GM21447 (cell line): ENCODE data around the gene CBY3.
"Not testable (repeated sequence)": the region's sequence is repeated elsewhere in the genome, so short reads cannot be mapped to it uniquely, and the experiment has no call there.

ENCODE experiments used
- ATAC-seq: cut with Tn5 transposase; IDR thresholded peaks from one replicate; pipeline ENCODE4 v1.9.1; 2021; ENCODE audit not compliant: unreplicated experiment

CBY3 gene

DNA sequence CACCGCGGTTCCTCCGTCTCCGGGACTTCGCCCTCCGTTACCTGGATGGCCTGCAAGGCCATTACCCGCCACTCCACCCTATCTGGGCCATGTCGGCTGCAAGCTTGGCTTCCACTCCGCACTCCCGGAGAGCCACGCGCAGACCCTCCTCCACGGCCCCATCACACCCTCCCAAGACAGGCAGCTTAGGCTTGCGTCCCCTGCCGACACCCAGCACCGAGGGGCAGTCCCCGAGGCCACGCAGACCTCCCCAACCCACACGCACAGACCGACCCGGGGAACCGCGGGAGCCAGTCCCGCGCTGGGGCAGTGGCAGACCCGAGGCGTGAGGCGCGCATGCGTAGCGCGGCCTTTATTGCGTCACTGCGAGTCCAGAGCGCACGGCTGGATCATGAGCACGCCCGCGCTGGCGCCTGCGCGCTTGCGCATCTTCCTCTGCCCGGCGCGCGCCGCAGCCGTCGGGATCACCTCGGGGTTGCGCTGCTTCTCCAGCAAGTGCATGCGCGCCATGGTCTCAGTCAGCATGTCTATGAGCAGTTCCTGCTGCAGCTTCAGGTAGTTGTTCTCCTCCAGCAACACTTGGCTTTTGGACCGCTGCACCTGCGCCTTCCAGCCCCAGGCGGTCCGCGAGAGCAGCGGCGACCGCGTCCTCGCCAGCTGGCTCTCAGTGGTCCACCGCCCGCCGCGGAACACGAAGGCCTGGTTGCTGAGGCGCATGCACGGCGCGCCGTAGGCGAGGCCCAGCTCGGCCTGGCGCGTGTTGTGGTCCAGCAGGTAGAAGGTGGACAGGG lies 2.4 kb downstream of the CBY3 start:
- ATAC-seq: peak; percentile 84

DNA sequence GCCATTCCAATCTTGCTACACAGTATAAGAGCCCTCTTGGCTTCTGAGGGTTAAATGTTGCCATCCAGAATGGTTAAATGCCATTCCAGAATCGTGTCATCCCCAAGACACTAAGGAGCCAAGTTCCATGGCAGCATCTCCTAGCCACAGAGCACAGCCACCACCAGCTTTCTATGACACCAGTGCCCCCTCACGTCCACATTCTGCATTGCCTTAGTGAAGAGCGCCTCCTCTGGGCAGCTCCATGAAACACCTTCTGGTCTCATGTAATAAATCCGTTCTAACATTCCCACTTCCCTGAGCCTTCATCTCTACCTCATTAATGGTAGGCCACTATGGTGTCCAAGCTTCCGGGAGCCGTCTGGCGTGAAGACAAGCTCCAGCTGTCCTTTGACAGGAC lies 12.4 kb downstream of the CBY3 start:
- peak; percentile 72 for ATAC-seq

DNA sequence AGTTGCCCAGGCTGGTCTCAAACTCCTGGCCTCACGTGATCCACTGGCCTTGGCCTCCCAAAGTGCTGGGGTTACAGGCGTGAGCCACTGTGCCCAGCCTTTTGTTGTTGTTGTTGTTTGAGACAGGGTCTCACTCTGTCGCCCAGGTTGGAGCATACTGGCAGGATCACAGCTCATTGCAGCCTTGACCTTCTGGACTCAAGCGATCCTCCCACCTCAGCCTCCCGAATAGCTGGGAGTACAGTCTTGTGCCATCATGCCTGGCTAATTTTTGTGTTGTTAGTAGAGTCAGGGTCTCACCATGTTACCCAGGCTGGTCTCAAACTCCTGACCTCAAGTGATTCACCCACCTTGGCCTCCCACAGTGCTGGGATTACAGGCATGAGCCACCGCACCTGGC lies 19.2 kb downstream of the CBY3 start:
- not testable (repeated sequence) for ATAC-seq

DNA sequence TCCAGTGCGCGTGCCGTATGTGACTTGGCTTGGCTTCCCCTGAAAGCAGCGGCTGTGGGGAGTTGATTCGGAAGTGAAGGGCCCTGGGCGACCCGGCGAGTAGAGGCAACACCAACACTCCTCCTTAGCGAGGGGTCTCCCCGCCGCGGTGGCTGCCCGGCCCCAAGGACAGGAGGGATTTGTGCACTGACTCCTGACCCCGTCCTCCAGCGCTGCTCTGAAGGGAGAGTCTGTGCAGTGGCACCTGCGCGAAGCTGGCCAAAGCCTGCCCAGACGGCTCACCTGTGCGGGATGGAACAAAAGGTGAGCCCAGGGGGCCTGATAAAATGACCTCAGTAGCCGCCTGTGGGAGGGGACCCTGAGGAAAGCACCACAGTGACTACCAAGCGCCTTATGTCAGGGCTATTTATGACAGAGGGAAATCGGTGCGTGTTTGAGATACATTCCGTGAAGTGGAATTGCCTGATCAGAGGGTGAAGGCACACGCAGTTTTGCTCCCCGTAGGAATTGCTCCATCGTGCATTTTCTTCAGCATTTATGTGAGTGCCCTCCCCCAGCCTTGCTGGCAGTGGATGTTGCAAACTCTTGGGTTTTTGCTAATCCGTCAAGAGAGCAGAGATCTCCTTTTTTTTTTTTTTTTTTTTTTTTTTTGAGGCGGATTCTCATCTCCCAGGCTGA lies 22.5 kb downstream of the CBY3 start:
- ATAC-seq: peak; percentile 23

DNA sequence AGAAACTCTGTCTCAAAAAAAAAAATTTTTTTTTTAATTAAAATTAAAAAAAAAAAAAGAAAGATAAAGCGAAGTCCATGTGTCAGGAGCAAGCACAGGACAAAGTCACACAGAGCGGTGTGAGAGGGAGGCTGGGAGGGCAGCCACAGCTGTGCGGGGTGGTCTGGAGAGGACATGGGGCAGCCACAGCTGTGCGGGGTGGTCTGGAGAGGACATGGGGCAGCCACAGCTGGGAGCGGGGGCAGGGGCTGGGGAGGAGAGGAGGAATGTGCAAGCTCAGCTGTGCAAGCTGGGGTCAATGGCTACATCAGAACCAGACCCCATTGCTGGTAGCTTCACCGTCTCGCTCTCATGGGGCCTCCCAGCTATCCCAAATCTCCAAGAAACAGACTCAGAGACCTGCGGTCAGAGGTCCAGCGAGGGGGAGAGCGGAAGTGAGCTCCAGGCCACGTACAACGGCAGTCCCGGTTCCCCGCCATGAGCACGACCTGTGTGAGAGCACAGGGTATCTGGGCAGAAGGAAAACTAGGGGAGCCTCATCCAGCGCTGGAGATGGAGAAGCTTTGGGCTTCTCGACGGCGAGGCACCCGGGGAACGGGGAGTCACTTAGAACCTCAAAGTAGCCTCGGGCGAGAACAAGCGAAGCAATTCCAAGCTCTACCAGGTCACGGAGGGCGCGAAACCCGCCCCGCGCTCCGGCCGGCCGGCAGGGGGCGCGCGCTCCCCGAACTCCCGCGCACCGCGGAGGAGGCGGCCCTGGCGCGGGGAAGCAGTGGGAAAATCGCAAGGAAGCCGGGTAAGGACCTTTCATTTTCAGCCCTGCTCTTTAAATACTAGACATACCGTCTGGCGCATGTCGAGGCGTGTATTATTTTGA lies 23.3 kb downstream of the CBY3 start:
- peak; percentile 78 for ATAC-seq

DNA sequence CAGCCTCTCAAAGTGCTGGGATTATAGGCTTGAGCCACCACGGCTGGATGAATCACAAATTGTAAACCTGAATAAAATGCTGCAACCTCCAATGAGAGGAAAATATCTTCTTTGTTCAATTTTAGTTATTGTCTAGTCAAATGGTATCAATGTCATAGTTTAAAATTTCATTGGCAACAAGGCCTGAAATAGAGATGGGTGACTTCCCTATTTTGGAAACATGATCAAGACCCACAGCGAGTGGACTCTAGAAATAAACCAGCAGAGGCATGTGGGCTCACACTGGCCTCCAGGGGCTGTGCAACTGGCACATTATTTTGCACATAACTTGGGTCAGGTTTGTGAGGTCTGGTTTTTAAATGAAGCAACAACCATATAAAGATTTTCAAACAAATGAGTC lies 27.7 kb downstream of the CBY3 start:
- not testable (repeated sequence) for ATAC-seq

DNA sequence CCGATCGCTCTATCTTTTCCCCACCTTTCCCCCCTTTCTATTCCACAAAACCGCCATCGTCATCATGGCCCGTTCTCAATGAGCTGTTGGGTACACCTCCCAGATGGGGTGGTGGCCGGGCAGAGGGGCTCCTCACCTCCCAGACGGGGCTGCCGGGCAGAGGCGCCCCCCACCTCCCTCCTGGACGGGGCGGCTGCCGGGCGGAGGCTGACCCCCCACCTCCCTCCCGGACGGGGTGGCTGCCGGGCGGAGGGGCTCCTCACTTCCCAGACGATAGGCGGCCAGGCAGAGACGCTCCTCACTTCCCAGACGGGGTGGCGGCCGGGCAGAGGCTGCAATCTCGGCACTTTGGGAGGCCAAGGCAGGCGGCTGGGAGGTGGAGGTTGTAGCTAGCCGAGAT lies 30.6 kb downstream of the CBY3 start:
- not testable (repeated sequence) for ATAC-seq

DNA sequence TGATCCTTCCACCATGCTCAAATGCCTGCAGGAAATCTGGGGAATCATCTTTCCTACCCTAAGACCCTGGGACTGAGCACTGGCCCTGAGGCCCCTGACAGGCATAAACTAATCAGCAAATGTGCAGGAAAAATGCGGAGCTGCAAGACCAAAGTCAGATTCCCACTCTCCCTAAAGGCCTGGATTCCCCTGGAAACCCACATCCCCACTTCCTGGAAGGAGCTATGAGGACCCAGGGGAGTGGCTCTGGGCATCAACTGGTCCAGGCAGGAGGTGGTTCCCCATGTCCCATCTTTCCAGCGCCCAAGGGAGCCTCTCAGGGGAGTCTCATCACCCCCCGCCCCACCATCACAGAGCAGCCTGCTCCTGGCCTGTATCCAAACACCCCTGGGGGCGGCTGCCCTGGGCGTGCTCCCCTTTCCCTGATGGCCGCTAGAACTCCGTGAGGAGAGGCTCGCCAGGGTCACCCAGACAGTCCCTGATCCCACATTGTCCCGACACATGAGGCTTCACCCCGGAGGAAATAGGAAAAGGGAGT lies 31.6 kb downstream of the CBY3 start:
- not testable (repeated sequence) for ATAC-seq

DNA sequence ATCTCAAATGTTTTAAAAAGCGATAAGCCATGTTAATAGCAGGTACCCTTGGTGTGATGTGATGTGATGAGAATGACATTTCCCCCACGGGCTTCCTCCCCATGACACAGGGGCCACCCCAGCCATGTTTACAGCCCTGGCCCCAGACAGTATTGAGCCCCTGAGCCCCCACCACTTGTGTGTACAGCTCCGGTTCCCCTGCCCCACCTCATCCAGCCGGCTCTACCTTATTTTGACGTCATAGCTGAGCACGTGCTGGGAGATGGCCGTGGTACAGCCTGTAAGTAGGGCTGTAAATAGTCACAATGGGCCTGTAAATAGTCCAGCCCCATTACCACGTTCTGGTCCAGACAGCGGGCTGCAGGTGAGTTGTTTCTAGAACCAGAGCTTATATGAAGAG lies 32.4 kb downstream of the CBY3 start:
- ATAC-seq: no peak

DNA sequence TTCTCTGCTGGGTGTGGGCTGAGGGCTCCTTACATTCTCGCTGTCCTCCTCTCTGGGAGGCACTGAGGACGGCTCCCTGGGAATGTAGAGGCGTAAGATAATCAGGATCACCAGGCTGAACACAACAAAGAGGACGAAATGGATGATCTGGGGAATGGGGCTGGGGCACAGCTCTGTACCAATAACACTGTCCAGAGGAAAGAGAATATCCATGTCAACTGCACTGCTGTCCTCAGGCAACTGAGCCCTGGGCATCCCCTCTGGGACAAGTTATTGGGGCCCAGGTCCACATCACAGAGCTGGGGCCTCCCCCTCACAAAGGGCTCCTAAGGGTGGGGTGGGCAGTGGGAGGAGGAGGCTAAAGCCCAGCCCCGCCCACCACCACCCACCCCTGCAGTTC lies 36.1 kb downstream of the CBY3 start:
- not testable (repeated sequence) for ATAC-seq

DNA sequence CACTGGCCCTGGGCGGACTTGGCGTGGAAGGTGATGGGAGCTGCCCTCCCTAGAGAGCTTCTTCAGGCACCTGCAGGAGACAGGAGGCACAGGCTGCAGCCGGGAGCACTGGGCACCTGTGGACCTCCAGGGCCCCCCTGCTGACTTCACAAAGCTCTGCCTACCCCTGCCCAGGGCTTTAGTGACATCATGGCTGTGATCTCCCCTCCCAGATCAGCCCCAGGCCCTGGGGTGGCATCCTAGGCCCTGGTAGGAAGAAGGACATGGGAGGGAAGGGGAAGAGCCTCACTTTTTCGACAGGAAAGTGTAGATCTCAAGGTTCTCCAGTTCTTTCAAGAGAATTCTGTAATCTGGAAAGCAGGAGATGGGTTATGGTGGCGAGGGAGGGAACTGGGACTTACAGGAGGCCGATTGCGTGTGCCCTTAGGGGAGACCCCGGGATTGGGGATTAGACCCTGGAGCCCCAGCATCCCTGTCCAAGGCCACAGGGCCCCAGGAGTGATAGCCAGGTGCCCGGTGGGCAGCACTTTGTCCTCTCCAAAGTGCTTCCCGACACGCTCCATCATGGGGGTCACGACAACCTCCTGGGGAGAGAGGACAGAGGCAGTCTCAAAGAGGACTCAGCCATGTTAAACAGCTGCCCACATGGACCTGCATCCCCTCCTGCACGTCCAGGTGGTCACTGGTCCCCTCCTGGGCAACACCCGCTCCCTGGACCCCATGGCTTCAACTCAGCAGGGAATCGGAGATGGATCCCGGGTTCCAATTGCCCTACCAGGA lies 37.5 kb downstream of the CBY3 start:
- not testable (repeated sequence) for ATAC-seq

DNA sequence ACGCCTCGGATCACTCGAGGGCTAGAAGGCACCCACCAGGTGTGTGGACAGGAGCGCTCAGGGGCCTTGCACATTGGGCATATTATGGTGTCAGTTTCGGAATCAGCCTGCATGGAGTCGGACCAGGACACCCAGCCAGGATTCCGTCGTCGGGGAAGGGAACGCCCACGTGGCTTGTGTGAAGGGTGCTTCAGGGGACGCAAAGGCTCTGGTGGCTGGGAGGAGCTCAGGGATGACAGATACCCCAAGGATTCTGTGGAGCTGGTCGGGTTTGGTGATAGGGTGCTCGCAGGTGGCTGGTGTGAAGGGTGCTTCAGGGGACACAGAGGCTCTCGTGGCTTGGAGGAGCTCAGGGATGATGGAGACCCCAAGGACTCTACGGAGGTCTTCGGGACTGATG lies 38.2 kb downstream of the CBY3 start:
- ATAC-seq: not testable (repeated sequence)

DNA sequence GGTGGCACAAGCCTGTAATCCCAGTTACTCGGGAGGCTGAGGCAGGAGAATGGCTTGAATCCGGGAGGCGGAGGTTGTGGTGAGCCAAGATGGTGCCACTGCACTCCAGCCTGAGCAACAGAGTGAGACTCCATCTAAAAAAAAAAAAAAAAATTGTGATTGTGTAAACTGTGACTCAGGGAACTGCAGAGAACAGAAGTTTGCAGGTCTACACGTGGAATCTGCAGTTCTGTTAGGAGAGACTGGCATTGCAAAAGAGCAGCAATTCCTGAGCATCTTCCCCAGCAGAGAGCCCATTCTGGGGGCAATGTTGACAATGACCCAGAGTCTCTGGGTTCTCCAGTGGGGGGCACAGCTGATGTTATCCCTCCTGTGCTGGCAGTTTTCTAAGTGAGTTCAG lies 39.1 kb downstream of the CBY3 start:
- ATAC-seq: not testable (repeated sequence)

DNA sequence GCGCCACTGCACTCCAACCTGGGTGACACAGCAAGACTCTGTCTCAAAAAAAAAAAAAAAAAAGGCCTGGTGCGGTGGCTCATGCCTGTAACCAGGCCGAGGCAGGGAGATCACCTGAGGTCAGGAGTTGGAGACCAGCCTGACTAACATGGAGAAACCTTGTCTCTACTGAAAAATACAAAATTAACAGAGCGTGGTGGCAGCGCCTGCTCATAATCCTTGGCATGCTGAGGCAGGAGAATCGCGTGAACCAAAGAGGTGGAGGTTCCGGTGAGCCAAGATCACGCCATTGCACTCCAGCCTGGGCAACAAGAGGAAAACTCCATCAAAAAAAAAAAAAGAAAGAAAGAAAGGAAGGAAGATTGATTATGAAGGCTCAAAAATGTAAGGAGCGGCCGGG lies 41.5 kb downstream of the CBY3 start:
- ATAC-seq: not testable (repeated sequence)

DNA sequence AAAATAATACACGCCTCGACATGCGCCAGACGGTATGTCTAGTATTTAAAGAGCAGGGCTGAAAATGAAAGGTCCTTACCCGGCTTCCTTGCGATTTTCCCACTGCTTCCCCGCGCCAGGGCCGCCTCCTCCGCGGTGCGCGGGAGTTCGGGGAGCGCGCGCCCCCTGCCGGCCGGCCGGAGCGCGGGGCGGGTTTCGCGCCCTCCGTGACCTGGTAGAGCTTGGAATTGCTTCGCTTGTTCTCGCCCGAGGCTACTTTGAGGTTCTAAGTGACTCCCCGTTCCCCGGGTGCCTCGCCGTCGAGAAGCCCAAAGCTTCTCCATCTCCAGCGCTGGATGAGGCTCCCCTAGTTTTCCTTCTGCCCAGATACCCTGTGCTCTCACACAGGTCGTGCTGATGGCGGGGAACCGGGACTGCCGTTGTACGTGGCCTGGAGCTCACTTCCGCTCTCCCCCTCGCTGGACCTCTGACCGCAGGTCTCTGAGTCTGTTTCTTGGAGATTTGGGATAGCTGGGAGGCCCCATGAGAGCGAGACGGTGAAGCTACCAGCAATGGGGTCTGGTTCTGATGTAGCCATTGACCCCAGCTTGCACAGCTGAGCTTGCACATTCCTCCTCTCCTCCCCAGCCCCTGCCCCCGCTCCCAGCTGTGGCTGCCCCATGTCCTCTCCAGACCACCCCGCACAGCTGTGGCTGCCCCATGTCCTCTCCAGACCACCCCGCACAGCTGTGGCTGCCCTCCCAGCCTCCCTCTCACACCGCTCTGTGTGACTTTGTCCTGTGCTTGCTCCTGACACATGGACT lies 46.3 kb downstream of the CBY3 start:
- ATAC-seq: peak; percentile 93

DNA sequence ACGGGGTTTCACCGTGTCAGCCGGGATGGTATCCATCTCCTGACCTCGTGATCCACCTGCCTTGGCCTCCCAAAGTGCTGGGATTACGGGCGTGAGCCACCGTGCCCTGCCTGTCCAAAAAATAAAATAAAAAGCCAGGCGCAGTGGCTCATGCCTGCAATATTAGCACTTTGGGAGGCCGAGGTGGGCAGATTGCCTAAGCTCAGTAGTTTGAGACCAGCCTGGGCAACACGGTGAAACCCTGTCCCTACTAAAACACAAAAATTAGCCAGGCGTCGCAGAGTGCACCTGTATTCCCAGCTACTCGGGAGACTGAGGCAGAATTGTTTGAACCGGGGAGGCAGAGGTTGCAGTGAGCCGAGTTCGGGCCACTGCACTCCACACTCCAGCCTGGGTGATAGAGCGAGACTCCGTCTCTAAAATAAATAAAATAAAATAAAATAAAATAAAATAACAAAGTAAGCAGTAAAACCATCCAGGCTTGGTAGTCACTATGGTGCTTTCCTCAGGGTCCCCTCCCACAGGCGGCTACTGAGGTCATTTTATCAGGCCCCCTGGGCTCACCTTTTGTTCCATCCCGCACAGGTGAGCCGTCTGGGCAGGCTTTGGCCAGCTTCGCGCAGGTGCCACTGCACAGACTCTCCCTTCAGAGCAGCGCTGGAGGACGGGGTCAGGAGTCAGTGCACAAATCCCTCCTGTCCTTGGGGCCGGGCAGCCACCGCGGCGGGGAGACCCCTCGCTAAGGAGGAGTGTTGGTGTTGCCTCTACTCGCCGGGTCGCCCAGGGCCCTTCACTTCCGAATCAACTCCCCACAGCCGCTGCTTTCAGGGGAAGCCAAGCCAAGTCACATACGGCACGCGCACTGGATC lies 47.1 kb downstream of the CBY3 start:
- peak; percentile 45 for ATAC-seq
